Nephron progenitor cell (in vitro differentiated cells): ENCODE results near the gene ZNF112.
"Not testable (repeated sequence)": the region's sequence is repeated elsewhere in the genome, so short reads cannot be mapped to it uniquely, and the experiment has no call there.

ENCODE experiments used
- DNase-seq: peaks from one replicate; pipeline ENCODE4 v3.0.0; 2021
- H3K27ac Mint-ChIP-seq: 2 replicates; pipeline ENCODE4 v1.8.0; 2021; ENCODE audit warnings: mild to moderate bottlenecking, moderate library complexity, mixed read lengths
- H3K27me3 Mint-ChIP-seq: 2 replicates; pipeline ENCODE4 v1.8.0; 2021; ENCODE audit warnings: mild to moderate bottlenecking, low read depth, mixed read lengths; ENCODE audit not compliant: poor library complexity
- H3K36me3 Mint-ChIP-seq: 2 replicates; pipeline ENCODE4 v1.8.0; 2021; ENCODE audit warnings: low read depth, mixed read lengths
- H3K4me1 Mint-ChIP-seq: 2 replicates; pipeline ENCODE4 v1.8.0; 2021; ENCODE audit warnings: mixed read lengths
- H3K4me3 Mint-ChIP-seq: 2 replicates; pipeline ENCODE4 v1.8.0; 2021; ENCODE audit warnings: mild to moderate bottlenecking, moderate library complexity, mixed read lengths
- H3K9me3 Mint-ChIP-seq: 2 replicates; pipeline ENCODE4 v1.8.0; 2021; ENCODE audit warnings: mild to moderate bottlenecking, moderate library complexity, mixed read lengths
- CTCF ChIP-seq: fragments of 200-600 bp; sonication (generic); IDR thresholded peaks from 2 replicates; pipeline ENCODE4 v1.5.0; 2021; ENCODE audit warnings: antibody characterized with exemption

Gene ZNF112

GRCh38 chr19:44356383-44357111 is at the start of gene ZNF112:
Gene ZNF112, minus strand, starts transcription at chr19:44356680. Its CDS starts 16,141 bp downstream, at chr19:44340539.
- H3K4me3 Mint-ChIP-seq = peak within 1 kb of the TSS; percentile 97
- DNase-seq = peak; percentile 76
- no peak within 1 kb of the TSS for H3K27ac Mint-ChIP-seq
- H3K27me3 Mint-ChIP-seq = peaks cover 16% of the 10 kb centered on the region
- H3K36me3 Mint-ChIP-seq = peaks cover 56% of the 10 kb centered on the region
- peaks cover 14% of the 10 kb centered on the region for H3K4me1 Mint-ChIP-seq
- no peak for TF ChIP-seq CTCF
- H3K9me3 Mint-ChIP-seq = peaks cover 81% of the 10 kb centered on the region

GRCh38 chr19:44401139-44402115 is 44.9 kb upstream of the ZNF112 start, which contains the start of gene ZNF285:
Gene ZNF285, minus strand, starts transcription at chr19:44401608. Its CDS starts 4,395 bp downstream, at chr19:44397213.
- peaks cover 30% of the 10 kb centered on the region for H3K36me3 Mint-ChIP-seq

GRCh38 chr19:44389268-44389667 is 32.8 kb upstream of the ZNF112 start:
- DNase-seq, H3K4me3 Mint-ChIP-seq, H3K4me1 Mint-ChIP-seq, H3K27me3 Mint-ChIP-seq, H3K27ac Mint-ChIP-seq: not testable (repeated sequence)
- H3K9me3 Mint-ChIP-seq = peaks cover 50% of the 10 kb centered on the region
- peaks cover 93% of the 10 kb centered on the region for H3K36me3 Mint-ChIP-seq

More at GRCh38 chr19:44401139-44402115, 44.9 kb upstream of the ZNF112 start, which contains the start of gene ZNF285:
- peak within 1 kb of the TSS; percentile 100 for H3K4me3 Mint-ChIP-seq
- DNase-seq = peak; percentile 91
- H3K27me3 Mint-ChIP-seq = peaks cover 13% of the 10 kb centered on the region
- peak within 1 kb of the TSS; percentile 11 for H3K27ac Mint-ChIP-seq
- peaks cover 15% of the 10 kb centered on the region for H3K4me1 Mint-ChIP-seq
- no peak for TF ChIP-seq CTCF
- H3K9me3 Mint-ChIP-seq = peaks cover 70% of the 10 kb centered on the region

GRCh38 chr19:44374789-44375188 is 18.3 kb upstream of the ZNF112 start:
- peaks cover 69% of the 10 kb centered on the region for H3K9me3 Mint-ChIP-seq
- no peaks in the 10 kb centered on the region for H3K36me3 Mint-ChIP-seq
- H3K27ac Mint-ChIP-seq = no peak overlapping the region
- DNase-seq = no peak
- H3K27me3 Mint-ChIP-seq = no peaks in the 10 kb centered on the region
- no peak for TF ChIP-seq CTCF
- no peaks in the 10 kb centered on the region for H3K4me1 Mint-ChIP-seq
- no peak overlapping the region for H3K4me3 Mint-ChIP-seq

- H3K27ac Mint-ChIP-seq = no peak overlapping the region
- peaks cover 9% of the 10 kb centered on the region for H3K27me3 Mint-ChIP-seq
- no peak for TF ChIP-seq CTCF
- H3K9me3 Mint-ChIP-seq = peaks cover 69% of the 10 kb centered on the region
- H3K4me1 Mint-ChIP-seq = no peaks in the 10 kb centered on the region
- H3K36me3 Mint-ChIP-seq = no peaks in the 10 kb centered on the region
- no peak overlapping the region for H3K4me3 Mint-ChIP-seq
- no peak for DNase-seq
Observed at GRCh38 chr19:44371815-44372480, 15.5 kb upstream of the ZNF112 start.
